Osteoblast (primary cell): Measurements from ENCODE around the gene MCM5. TPM values are rescaled to one million over a fixed set of nuclear protein-coding genes. Genes with fewer than 3 reads are reported as not detected.
"Not testable (repeated sequence)": the region's sequence is repeated elsewhere in the genome, so short reads cannot be mapped to it uniquely, and the experiment has no call there.

Experiments
- DNase-seq: peaks from one replicate; pipeline ENCODE4 v3.0.0; 2011; ENCODE audit warnings: low spot score, mixed read lengths; ENCODE audit not compliant: insufficient read length; ENCODE audit errors: missing footprints
- H2AFZ ChIP-seq: 2 replicates; pipeline ENCODE4 v1.6.0; 2011; ENCODE audit warnings: mild to moderate bottlenecking, low read length
- H3K27ac ChIP-seq: 2 replicates; pipeline ENCODE4 v1.5.1; 2011; ENCODE audit warnings: mild to moderate bottlenecking, low read depth, low read length, moderate library complexity
- H3K27me3 ChIP-seq: 2 replicates; pipeline ENCODE4 v1.6.0; 2012; ENCODE audit warnings: mild to moderate bottlenecking, control low read depth, inconsistent platforms, low read length, moderate library complexity; ENCODE audit not compliant: insufficient read depth
- H3K36me3 ChIP-seq: 2 replicates; pipeline ENCODE4 v1.5.1; 2011; ENCODE audit warnings: mild to moderate bottlenecking, low read length, control low read depth, moderate library complexity; ENCODE audit not compliant: insufficient read depth
- H3K4me1 ChIP-seq: 2 replicates; pipeline ENCODE4 v1.5.1; 2011; ENCODE audit warnings: mild to moderate bottlenecking, low read length, control low read depth, moderate library complexity; ENCODE audit not compliant: insufficient read depth
- H3K4me2 ChIP-seq: 2 replicates; pipeline ENCODE4 v1.6.0; 2011; ENCODE audit warnings: mild to moderate bottlenecking, low read length; ENCODE audit not compliant: insufficient read depth
- H3K4me3 ChIP-seq: fragments of 200-600 bp; sonication (generic); 3 replicates; pipeline ENCODE4 v1.5.1; 2012; ENCODE audit warnings: mild to moderate bottlenecking, low read length, inconsistent platforms; ENCODE audit not compliant: insufficient read depth
- H3K79me2 ChIP-seq: 2 replicates; pipeline ENCODE4 v1.6.0; 2012; ENCODE audit warnings: mild to moderate bottlenecking, low read length, control low read depth, inconsistent platforms; ENCODE audit not compliant: insufficient read depth
- H3K9me3 ChIP-seq: 2 replicates; pipeline ENCODE4 v1.5.1; 2011; ENCODE audit warnings: low read depth, low read length, control low read depth
- H4K20me1 ChIP-seq: 2 replicates; pipeline ENCODE4 v1.6.0; 2012; ENCODE audit warnings: mild to moderate bottlenecking, low read length, control low read depth; ENCODE audit not compliant: insufficient read depth
- total RNA-seq: library from RNA; depleted of rRNA; stranded (reverse); fragments of >200 nt; gene quantifications from 2 replicates; pipeline ENCODE4 v1.2.3, GENCODE V29; 2012
- TF ChIP-seq, protein P1 (sequence below): IDR thresholded peaks from 2 replicates; pipeline ENCODE4 v1.5.1; 2011; ENCODE audit warnings: mild to moderate bottlenecking, low read depth, low read length, moderate library complexity; ENCODE audit errors: extremely low read depth

Gene MCM5
- total RNA-seq, 1 donor: 12.7 TPM

DNA sequence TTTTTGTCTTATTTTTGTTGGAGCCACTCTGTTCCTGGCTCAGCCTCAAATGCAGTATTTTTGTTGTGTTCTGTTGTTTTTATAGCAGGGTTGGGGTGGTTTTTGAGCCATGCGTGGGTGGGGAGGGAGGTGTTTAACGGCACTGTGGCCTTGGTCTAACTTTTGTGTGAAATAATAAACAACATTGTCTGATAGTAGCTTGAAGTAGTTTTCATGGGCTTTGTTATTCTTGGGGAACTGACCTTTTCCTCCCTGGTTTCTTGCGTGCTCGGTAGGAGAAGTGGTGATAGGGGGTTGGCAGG is 6.0 kb upstream of the MCM5 start:
- H3K27me3 ChIP-seq: no peaks in the 10 kb centered on the region
- H3K4me2 ChIP-seq: no peak overlapping the region
- TF ChIP-seq, protein P1, sequence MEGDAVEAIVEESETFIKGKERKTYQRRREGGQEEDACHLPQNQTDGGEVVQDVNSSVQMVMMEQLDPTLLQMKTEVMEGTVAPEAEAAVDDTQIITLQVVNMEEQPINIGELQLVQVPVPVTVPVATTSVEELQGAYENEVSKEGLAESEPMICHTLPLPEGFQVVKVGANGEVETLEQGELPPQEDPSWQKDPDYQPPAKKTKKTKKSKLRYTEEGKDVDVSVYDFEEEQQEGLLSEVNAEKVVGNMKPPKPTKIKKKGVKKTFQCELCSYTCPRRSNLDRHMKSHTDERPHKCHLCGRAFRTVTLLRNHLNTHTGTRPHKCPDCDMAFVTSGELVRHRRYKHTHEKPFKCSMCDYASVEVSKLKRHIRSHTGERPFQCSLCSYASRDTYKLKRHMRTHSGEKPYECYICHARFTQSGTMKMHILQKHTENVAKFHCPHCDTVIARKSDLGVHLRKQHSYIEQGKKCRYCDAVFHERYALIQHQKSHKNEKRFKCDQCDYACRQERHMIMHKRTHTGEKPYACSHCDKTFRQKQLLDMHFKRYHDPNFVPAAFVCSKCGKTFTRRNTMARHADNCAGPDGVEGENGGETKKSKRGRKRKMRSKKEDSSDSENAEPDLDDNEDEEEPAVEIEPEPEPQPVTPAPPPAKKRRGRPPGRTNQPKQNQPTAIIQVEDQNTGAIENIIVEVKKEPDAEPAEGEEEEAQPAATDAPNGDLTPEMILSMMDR: no peak
- H3K79me2 ChIP-seq: no peaks in the 10 kb centered on the region
- H3K9me3 ChIP-seq: no peaks in the 10 kb centered on the region
- no peak for DNase-seq
- H3K4me3 ChIP-seq: no peak overlapping the region
- H4K20me1 ChIP-seq: no peaks in the 10 kb centered on the region
- peaks cover 7% of the 10 kb centered on the region for H3K4me1 ChIP-seq
- H3K27ac ChIP-seq: no peak overlapping the region
- H2AFZ ChIP-seq: no peak overlapping the region
- H3K36me3 ChIP-seq: peaks cover 40% of the 10 kb centered on the region

DNA sequence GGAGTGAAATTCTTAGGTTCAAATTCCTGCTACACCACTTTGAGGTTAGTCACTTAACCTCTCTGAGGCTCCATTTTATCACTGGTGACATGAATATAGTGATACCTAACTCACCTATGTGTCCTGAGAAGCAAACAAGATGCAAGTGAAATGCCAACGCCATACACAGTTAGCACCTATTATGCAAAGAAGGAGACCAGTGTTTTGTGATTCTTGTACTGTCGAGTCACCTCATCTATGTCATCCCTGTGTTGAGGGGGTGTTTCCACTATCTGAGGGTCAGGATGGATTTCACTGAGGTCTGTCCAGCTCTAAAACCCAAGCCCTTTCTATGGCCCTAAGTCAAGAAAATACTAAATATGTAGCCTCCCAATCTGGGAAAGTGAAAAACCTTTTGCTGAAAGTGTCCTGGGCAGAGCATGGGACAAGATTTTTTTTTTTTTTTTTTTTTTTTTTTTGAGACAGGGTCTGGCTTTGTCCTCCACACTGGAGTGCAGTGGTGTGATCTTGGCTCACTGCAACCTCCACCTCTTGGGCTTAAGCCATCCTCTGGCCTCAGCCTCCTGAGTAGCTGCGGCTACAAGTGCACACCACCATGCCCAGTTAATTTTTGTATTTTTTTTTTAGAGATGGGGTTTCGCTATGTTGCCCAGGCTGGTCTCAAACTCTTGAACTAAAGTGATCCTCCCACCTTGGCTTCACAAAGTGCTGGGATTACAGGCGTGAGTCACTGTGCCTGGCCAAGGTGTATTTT is 5.0 kb upstream of the MCM5 start:
- Histone ChIP-seq H3K4me3 (no peak overlapping the region), H2AFZ (no peak overlapping the region), H3K9me3 (no peaks in the 10 kb centered on the region), H3K36me3 (peaks cover 34% of the 10 kb centered on the region), H3K79me2 (no peaks in the 10 kb centered on the region), H3K27ac (no peak overlapping the region), H4K20me1 (no peaks in the 10 kb centered on the region), H3K4me2 (no peak overlapping the region), H3K4me1 (peaks cover 12% of the 10 kb centered on the region), H3K27me3 (no peaks in the 10 kb centered on the region)
- DNase-seq: no peak
- TF ChIP-seq, protein P1: no peak

DNA sequence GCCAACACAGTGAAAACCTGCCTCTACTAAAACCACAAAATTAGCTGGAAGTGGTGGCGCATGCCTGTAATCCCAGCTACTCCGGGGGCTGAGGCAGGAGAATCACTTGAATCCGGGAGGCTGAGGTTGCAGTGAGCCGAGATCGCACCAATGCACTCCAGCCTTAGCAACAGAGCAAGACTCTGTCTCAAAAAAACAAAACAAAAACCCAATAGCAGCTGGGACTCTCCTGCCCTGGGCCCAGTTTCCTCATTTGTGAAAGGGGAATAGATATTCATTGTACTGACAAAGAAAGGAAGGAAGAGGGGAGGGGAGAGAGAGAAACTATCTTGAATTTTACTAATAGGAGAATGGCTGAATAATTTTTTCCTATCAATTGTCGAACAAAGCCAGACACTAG is 3.3 kb upstream of the MCM5 start:
- H3K27me3 ChIP-seq, H3K4me3 ChIP-seq, DNase-seq, H3K27ac ChIP-seq, H2AFZ ChIP-seq, H3K79me2 ChIP-seq, H4K20me1 ChIP-seq, H3K9me3 ChIP-seq, H3K4me2 ChIP-seq: not testable (repeated sequence)
- H3K4me1 ChIP-seq: peaks cover 19% of the 10 kb centered on the region
- peaks cover 24% of the 10 kb centered on the region for H3K36me3 ChIP-seq

DNA sequence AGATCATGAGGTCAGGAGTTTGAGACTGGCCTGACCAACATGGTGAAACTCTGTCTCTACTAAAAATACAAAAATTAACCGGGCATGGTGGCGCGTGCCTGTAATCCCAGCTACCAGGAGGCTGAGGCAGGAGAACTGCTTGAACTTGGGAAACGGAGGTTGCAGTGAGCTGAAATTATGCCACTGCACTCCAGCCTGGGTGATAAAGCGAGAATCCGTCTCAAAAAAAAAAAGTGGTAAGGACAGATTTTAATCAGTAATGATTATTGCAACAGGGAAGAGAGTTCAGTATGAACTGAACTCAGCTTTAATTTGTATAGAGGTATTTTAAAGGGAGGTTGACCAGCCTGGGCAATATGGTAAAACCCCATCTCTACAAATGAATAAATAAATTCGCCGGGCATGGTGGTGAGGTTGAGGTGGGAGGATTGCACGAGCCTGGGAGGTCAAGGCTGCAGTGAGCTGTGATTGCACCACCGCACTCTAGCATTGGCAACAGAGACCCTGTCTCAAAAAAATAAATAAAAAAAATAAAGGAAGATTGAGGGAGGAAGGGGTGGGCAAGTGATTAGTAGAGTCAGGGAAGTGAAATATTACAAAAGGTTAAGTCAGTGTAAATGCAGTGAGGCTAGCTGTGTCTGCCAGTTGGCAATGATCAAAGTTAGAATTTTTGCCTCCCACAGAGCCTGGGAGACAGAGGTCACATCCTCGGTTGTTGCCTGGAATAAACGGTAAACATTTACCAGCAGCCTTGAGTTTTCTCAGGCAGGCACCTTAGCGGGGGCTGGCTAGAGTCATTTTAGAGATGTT is 2.6 kb upstream of the MCM5 start:
- H3K36me3 ChIP-seq: peaks cover 17% of the 10 kb centered on the region
- TF ChIP-seq, protein P1: no peak
- no peak for DNase-seq
- no peak overlapping the region for H3K27ac ChIP-seq
- H3K4me1 ChIP-seq: peaks cover 19% of the 10 kb centered on the region
- H3K9me3 ChIP-seq: no peaks in the 10 kb centered on the region
- no peaks in the 10 kb centered on the region for H4K20me1 ChIP-seq
- no peaks in the 10 kb centered on the region for H3K27me3 ChIP-seq
- H3K79me2 ChIP-seq: peaks cover 5% of the 10 kb centered on the region
- H2AFZ ChIP-seq: peak overlapping the region; percentile 51
- no peak overlapping the region for H3K4me2 ChIP-seq
- H3K4me3 ChIP-seq: no peak overlapping the region
